Smooth muscle cell (in vitro differentiated cells): ENCODE data around the gene SUGCT. TPM values are rescaled to one million over a fixed set of nuclear protein-coding genes. Genes with fewer than 3 reads are reported as not detected.

ENCODE experiments used
- DNase-seq: peaks from one replicate; lab custom pipeline; 2025; ENCODE audit not compliant: unreplicated experiment; lab: John Stamatoyannopoulos, UW
- H2AFZ ChIP-seq: fragments of 200-600 bp; sonication (generic); 2 replicates; pipeline ENCODE4 v1.6.0; 2016; ENCODE audit warnings: antibody characterized with exemption, low read depth, mild to moderate bottlenecking
- H3F3A ChIP-seq: fragments of 200-600 bp; sonication (generic); 2 replicates; pipeline ENCODE4 v1.6.0; 2017; ENCODE audit warnings: antibody characterized with exemption, low read depth
- H3K27ac ChIP-seq: fragments of 200-600 bp; sonication (generic); 2 replicates; pipeline ENCODE4 v1.5.1; 2016; ENCODE audit warnings: low read depth, mild to moderate bottlenecking
- H3K27me3 ChIP-seq: fragments of 200-600 bp; sonication (generic); 2 replicates; pipeline ENCODE4 v1.6.1; 2016; ENCODE audit warnings: low read depth, mild to moderate bottlenecking
- H3K36me3 ChIP-seq: fragments of 200-600 bp; sonication (generic); 2 replicates; pipeline ENCODE4 v1.5.1; 2016; ENCODE audit warnings: low read depth
- H3K4me1 ChIP-seq: fragments of 200-600 bp; sonication (generic); 2 replicates; pipeline ENCODE4 v1.5.1; 2016; ENCODE audit warnings: low read depth
- H3K4me2 ChIP-seq: fragments of 200-600 bp; sonication (generic); 2 replicates; pipeline ENCODE4 v1.6.0; 2016; ENCODE audit warnings: mild to moderate bottlenecking
- H3K4me3 ChIP-seq: fragments of 200-600 bp; sonication (generic); 2 replicates; pipeline ENCODE4 v1.5.1; 2016; ENCODE audit warnings: mild to moderate bottlenecking
- H3K79me2 ChIP-seq: fragments of 200-600 bp; sonication (generic); 2 replicates; pipeline ENCODE4 v1.6.0; 2016; ENCODE audit warnings: low read depth, mild to moderate bottlenecking
- H3K9ac ChIP-seq: fragments of 200-600 bp; sonication (generic); 2 replicates; pipeline ENCODE4 v1.6.0; 2016; ENCODE audit warnings: low read depth
- H3K9me3 ChIP-seq: fragments of 200-600 bp; sonication (generic); replicated peaks from 2 replicates; pipeline ENCODE4 v1.5.1; 2016; ENCODE audit warnings: low read depth
- H4K20me1 ChIP-seq: fragments of 200-600 bp; sonication (generic); 2 replicates; pipeline ENCODE4 v1.6.0; 2016; ENCODE audit warnings: low read depth
- CTCF ChIP-seq: fragments of 200-600 bp; sonication (generic); IDR thresholded peaks from 2 replicates; pipeline ENCODE4 v1.5.1; 2017; ENCODE audit warnings: borderline replicate concordance, mild to moderate bottlenecking, antibody characterized with exemption; ENCODE audit not compliant: insufficient read depth, poor library complexity, severe bottlenecking
- WGBS: methylation state at CpG from one replicate; pipeline ENCODE4 v1.1.7; 2016; ENCODE audit warnings: low lambda C conversion rate; 5-methylcytosine and 5-hydroxymethylcytosine counted together
- polyA plus RNA-seq: library from polyadenylated mRNA; unstranded; fragments of >200 nt; fragmentation: Nextera tagmentation; extraction: Ambion mirVana; gene quantifications from 2 replicates; pipeline ENCODE4 v1.2.1, GENCODE V29; 2016
- total RNA-seq: library from RNA; depleted of rRNA; stranded (reverse); fragments of >200 nt; gene quantifications from 2 replicates; pipeline ENCODE4 v1.2.3, GENCODE V29; 2014

SUGCT gene
- total and polyA plus RNA-seq, 2 experiments from 2014 or later = 16.9 to 65.8 TPM

GRCh38 chr7:40526951-40527715, 392.3 kb downstream of the SUGCT start:
- no peak for TF ChIP-seq CTCF
- no peak for DNase-seq
- Histone ChIP-seq H3F3A (no peaks in the 10 kb centered on the region), H3K9ac (no peak overlapping the region), H3K36me3 (no peaks in the 10 kb centered on the region), H3K79me2 (no peaks in the 10 kb centered on the region), H3K4me1 (no peaks in the 10 kb centered on the region), H4K20me1 (no peaks in the 10 kb centered on the region), H3K27me3 (no peaks in the 10 kb centered on the region), H3K27ac (no peak overlapping the region), H3K4me3 (no peak overlapping the region), H2AFZ (no peak overlapping the region), H3K9me3 (no peaks in the 10 kb centered on the region), H3K4me2 (no peak overlapping the region)
- 94% methylated on average over 1 of the region's 1 CpG for WGBS

- Histone ChIP-seq H3K27ac (no peak overlapping the region), H3K4me1 (no peaks in the 10 kb centered on the region), H3K4me2 (no peak overlapping the region), H3K36me3 (no peaks in the 10 kb centered on the region), H4K20me1 (no peaks in the 10 kb centered on the region), H3K4me3 (no peak overlapping the region), H3K79me2 (no peaks in the 10 kb centered on the region), H3F3A (no peaks in the 10 kb centered on the region), H3K9me3 (no peaks in the 10 kb centered on the region), H3K27me3 (no peaks in the 10 kb centered on the region), H2AFZ (no peak overlapping the region), H3K9ac (no peak overlapping the region)
- DNase-seq = no peak
- no peak for TF ChIP-seq CTCF
Observed at GRCh38 chr7:40527723-40528122, 392.9 kb downstream of the SUGCT start.

GRCh38 chr7:40530292-40530691, 395.5 kb downstream of the SUGCT start:
- Histone ChIP-seq H3K4me3 (no peak overlapping the region), H3K9me3 (no peaks in the 10 kb centered on the region), H3K79me2 (no peaks in the 10 kb centered on the region), H3K36me3 (no peaks in the 10 kb centered on the region), H3K27ac (no peak overlapping the region), H3F3A (no peaks in the 10 kb centered on the region), H2AFZ (no peak overlapping the region), H3K4me2 (no peak overlapping the region), H3K4me1 (no peaks in the 10 kb centered on the region), H3K9ac (no peak overlapping the region), H4K20me1 (no peaks in the 10 kb centered on the region), H3K27me3 (no peaks in the 10 kb centered on the region)
- DNase-seq = no peak
- TF ChIP-seq CTCF = no peak

GRCh38 chr7:40531956-40532355, 397.2 kb downstream of the SUGCT start:
- no peak overlapping the region for H3K9ac ChIP-seq
- H3F3A ChIP-seq = no peaks in the 10 kb centered on the region
- no peaks in the 10 kb centered on the region for H3K9me3 ChIP-seq
- no peaks in the 10 kb centered on the region for H3K79me2 ChIP-seq
- no peaks in the 10 kb centered on the region for H3K36me3 ChIP-seq
- 100% methylated on average over 3 of the region's 3 CpGs for WGBS
- no peaks in the 10 kb centered on the region for H4K20me1 ChIP-seq
- H3K4me3 ChIP-seq = no peak overlapping the region
- H3K4me2 ChIP-seq = no peak overlapping the region
- DNase-seq = no peak
- no peaks in the 10 kb centered on the region for H3K27me3 ChIP-seq
- no peak for TF ChIP-seq CTCF
- no peaks in the 10 kb centered on the region for H3K4me1 ChIP-seq
- no peak overlapping the region for H2AFZ ChIP-seq
- no peak overlapping the region for H3K27ac ChIP-seq
